HG03469 (cell line): Measurements from ENCODE around the gene PDK2.

Experiments
- ATAC-seq: cut with Tn5 transposase; IDR thresholded peaks from one replicate; pipeline ENCODE4 v1.9.1; 2021; ENCODE audit warnings: mild to moderate bottlenecking, moderate library complexity, moderate number of reproducible peaks; ENCODE audit not compliant: unreplicated experiment

PDK2 gene

GRCh38 chr17:50099003-50099402, 3.9 kb downstream of the PDK2 start:
- ATAC-seq: no peak

- ATAC-seq: no peak
These were observed 5.3 kb downstream of the PDK2 start for GRCh38 chr17:50100480-50100883.

- ATAC-seq: no peak
These were observed 5.8 kb downstream of the PDK2 start for GRCh38 chr17:50100921-50101345.

GRCh38 chr17:50101346-50102163, 6.4 kb downstream of the PDK2 start:
- no peak for ATAC-seq

- no peak for ATAC-seq
These were observed 7.2 kb downstream of the PDK2 start for GRCh38 chr17:50102164-50102991.

- no peak for ATAC-seq
These were observed 8.1 kb downstream of the PDK2 start for GRCh38 chr17:50103252-50103651.

- ATAC-seq: no peak
These were observed 8.8 kb downstream of the PDK2 start for GRCh38 chr17:50103941-50104340.

GRCh38 chr17:50105811-50106210, 10.7 kb downstream of the PDK2 start:
- no peak for ATAC-seq

GRCh38 chr17:50106393-50107131, 11.4 kb downstream of the PDK2 start:
- no peak for ATAC-seq

GRCh38 chr17:50107790-50108414, 12.8 kb downstream of the PDK2 start:
- no peak for ATAC-seq

- ATAC-seq: no peak
These were observed 13.4 kb downstream of the PDK2 start for GRCh38 chr17:50108556-50108955.

- no peak for ATAC-seq
These were observed 14.1 kb downstream of the PDK2 start for GRCh38 chr17:50109207-50109606.

GRCh38 chr17:50109785-50110184, 14.6 kb downstream of the PDK2 start:
- ATAC-seq: no peak

GRCh38 chr17:50110591-50111349, 15.6 kb downstream of the PDK2 start:
- ATAC-seq: no peak

GRCh38 chr17:50111673-50112655, 16.8 kb downstream of the PDK2 start:
- ATAC-seq: no peak

GRCh38 chr17:50112694-50113093, 17.5 kb downstream of the PDK2 start:
- no peak for ATAC-seq

GRCh38 chr17:50113624-50114320, 18.6 kb downstream of the PDK2 start:
- no peak for ATAC-seq

GRCh38 chr17:50114401-50114800, 19.2 kb downstream of the PDK2 start:
- ATAC-seq: no peak
